HG02642 (cell line): ENCODE measurements around the gene VDAC2.
"Not testable (repeated sequence)": the region's sequence is repeated elsewhere in the genome, so short reads cannot be mapped to it uniquely, and the experiment has no call there.

ENCODE experiments used
- ATAC-seq: cut with Tn5 transposase; IDR thresholded peaks from one replicate; pipeline ENCODE4 v1.9.1; 2021; ENCODE audit warnings: mild to moderate bottlenecking; ENCODE audit not compliant: unreplicated experiment, poor library complexity

The VDAC2 gene

DNA sequence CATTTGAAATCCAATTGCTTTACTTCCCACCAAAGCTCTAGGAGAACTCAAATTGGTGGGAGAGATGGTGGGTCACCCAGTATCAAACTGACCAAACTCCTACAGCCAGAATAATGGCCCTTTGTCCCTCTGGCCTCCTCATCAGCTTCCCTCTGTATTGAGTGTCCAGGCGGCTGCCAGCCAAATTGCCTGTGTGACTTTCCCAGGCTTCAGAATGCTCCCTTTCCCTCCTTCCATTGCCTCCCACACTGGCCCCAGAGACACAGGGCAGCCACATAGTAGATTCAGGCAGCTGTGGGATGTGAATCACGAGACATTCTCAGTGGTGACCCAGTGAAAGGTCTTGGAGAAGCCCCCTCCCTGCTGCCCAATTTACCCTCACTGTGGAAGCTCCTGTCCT, 12.7 kb upstream of the VDAC2 start:
- no peak for ATAC-seq

DNA sequence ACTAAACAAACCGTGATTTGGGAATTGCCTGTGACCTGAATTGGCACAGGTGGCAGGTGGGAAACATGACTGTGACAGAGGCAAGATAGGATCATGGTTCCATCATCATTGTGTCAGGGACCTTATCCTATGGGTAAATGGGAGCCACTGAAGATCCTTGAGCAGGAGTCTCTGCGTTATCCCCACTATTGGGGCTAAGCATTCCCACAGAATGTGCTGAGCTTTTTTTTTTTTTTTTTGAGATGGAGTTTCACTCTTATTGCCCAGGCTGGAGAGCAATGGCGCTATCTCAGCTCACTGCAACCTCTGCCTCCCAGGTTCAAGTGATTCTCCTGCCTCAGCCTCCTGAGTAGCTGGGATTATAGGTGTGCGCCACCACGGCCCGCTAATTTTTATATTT, 10.6 kb upstream of the VDAC2 start:
- ATAC-seq: not testable (repeated sequence)

DNA sequence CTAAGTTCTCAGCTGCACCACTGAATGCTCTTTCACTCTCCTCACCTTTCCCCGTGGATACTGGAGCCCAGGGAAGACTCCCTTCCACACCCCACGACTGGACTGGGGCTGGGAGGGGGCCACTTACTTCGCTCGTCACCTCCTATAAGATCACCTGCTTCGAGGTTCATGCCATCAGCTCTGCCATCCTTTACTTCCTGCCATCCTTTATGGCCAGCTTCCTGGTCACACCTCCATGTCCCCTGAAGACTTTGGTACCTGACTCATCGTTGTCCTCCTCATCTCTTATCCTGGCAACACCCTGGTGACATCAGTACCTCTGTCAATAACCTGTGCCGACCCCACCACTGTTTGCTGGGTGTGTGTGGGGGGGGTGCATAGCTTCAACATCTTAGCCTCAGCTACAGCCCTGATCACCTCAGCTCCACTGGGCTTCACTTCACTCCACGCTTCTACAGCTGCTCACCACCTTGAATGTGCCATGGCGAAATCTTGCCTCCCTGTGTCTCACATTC, 8.7 kb upstream of the VDAC2 start:
- no peak for ATAC-seq

DNA sequence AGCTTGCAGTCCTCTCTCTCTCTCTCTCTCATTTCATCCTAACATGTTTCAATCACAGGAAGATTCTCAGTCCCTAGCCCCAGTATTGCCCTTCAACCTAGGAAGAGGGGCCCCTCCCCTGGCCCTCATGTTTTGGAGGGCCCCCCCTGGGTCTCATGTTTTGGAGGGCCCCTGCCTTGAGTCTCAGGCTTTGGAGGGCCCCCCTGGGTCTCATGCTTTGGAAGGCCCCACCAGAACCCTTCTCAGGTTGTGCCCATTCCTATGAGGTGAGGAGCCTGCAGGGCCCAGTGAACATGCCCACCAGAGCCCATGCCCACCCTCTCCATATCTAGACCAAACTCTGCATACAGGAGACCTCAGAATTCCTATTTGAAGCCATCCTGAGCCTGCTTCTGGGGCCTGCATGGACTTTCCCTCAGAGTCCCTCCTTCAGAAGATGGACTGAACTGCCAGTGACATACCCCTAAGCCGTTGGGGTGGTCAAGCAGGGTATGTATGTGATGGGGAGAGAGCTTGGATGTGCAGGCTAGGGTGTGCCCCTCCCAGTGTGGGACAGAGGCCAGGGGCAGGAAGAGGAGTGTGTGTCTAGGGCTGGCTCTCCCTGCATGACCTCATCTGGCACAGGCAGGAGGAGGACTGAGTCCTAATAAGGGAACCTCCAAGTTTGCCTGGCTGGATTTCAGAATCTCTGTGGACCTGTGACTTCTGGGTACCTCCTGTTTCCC, 8.1 kb upstream of the VDAC2 start:
- ATAC-seq: no peak

DNA sequence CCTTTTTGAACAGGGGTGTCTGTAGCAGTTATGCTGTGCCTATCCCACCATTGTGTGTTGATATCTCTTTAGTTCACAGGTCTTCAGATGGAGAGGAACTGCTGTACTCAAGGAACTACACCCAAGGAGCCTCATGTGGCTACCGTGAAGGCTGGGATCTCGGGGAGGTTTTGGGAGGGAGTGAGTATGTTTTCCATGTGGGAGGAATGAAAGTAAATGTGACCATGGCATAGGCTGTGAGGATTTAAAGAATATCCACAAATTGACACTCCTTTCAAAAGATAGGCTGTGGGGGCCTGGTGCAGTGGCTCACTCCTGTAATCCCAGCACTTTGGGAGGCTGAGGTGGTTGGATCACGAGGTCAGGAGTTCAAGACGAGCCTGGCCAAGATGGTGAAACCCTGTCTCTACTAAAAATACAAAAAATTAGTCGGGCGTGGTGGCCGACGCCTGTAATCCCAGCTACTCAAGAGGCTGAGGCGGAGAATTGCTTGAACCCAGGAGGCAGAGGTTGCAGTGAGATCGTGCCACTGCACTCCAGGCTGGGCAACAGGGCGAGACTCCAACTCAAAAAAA, 7.5 kb upstream of the VDAC2 start:
- not testable (repeated sequence) for ATAC-seq

DNA sequence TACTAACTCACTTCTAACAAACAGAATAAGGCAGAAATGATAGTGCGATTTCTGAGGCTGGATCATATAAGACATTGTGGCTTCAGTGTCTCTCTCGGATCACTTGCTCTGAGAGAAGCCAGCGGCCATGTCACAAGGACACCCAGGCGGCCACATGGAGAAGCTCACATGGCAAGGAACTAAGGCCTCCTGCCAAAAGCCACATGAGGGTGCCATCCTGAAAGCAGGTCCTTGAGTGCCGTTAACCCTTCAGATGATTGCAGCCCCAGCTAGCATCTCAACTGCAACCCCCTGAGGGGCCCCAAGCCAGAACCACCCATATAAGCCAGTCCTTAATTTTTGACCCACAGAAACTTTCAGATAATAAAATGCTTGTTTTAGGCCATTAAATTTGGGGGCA, 6.9 kb upstream of the VDAC2 start:
- no peak for ATAC-seq

DNA sequence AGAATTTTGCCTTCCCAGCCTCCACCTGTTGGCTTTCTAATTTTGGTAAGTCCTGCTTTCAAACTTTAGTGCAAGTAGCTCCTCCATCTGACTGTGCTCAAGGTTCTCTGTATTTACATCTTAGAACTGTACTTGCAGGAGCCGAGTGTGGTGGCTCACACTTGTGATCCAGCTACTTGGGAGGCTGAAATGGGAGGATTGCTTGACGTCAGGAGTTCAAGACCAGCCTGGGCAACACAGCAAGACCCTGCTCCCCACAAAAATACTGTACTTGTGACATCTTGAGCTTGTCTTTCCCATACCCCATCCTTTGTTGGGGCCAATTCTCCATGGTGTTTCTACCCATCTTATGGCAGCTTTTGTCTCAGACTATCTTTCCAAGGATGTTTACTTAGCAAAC, 4.7 kb upstream of the VDAC2 start:
- no peak for ATAC-seq

DNA sequence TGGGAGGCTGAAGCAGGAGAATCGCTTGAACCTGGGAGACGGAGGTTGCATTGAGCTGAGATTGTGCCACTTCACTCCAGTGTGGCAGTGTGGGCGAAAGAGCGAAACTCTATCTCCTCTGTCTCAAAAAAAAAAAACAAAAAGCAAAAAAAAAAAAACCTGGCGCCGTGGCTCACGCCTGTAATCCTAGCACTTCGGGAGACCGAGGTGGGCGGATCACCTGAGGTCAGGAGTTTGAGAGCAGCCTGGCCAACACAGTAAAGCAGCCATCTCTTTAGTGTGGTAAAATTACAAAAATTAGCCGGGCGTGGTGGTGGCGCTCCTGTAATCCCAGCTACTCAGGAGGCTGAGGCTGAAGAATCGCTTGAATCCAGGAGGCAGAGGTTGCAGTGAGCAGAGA, 4.0 kb upstream of the VDAC2 start:
- ATAC-seq: not testable (repeated sequence)

DNA sequence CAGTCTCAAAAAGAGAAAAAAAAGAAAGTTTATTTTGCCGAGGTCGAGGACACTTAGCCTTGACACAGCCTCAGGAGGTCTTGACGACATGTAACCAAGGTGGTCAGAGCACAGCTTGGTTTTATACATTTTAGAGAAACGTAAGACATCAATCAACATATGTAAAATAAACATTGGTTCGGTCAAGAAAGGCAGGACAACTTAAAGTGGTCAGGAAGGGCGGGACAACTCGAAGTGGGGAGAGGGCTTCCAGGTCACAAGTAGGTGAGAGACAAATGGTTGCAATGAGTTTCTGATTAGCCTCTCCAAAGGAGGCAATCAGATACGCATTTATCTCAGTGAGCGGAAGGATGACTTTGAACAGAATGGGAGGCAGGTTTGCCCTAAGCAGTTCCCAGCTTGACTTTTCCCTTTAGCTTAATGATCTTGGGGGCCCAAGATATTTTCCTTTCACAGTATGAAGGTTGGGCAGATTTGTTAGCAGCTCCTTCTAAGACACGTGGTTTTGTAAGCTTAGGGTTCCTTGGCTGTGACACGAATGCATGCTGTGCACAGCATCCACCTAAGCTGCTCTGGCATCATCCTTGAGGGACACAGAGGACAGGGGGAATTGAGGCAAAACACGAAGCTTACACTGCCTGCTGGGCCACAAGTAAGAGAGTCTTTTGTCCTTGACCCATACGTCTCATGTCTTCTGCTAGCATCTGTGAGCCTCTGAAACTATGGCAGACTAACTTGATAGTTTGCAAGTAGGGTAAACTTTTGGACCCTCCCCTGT, 3.3 kb upstream of the VDAC2 start:
- no peak for ATAC-seq

DNA sequence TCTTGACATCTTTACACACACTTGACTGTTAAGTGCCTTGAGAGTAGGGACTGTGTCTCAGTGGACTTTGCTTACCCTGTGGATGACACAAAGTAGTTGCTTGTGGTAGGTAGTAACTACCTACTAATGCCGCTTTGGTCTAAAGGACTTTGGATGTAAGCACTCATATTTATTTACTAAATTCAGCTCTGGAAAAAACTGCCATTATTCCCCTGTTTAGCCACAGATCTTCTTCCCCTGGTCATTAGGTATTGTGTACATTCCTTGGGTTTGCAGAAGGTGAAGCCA, 2.8 kb upstream of the VDAC2 start:
- no peak for ATAC-seq

DNA sequence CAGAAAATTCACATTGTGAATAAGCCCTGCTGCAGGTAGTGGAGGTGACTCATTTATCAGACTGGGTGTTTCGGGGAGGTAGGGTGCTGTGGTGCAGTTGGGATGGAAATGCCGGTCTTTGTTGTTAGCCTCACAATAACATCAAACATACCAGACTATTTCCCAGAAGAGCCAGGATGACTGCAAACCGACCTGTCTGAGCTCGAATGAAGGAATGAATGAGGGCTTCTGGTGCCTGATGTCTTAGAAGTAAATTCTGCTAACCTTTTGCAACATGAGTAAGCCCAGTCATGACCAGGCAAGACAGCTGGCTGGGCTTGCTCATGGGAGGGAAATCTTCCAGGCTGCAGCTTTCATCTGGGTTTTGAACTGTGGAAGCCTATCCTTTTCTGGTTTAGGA, 2.4 kb upstream of the VDAC2 start:
- no peak for ATAC-seq

DNA sequence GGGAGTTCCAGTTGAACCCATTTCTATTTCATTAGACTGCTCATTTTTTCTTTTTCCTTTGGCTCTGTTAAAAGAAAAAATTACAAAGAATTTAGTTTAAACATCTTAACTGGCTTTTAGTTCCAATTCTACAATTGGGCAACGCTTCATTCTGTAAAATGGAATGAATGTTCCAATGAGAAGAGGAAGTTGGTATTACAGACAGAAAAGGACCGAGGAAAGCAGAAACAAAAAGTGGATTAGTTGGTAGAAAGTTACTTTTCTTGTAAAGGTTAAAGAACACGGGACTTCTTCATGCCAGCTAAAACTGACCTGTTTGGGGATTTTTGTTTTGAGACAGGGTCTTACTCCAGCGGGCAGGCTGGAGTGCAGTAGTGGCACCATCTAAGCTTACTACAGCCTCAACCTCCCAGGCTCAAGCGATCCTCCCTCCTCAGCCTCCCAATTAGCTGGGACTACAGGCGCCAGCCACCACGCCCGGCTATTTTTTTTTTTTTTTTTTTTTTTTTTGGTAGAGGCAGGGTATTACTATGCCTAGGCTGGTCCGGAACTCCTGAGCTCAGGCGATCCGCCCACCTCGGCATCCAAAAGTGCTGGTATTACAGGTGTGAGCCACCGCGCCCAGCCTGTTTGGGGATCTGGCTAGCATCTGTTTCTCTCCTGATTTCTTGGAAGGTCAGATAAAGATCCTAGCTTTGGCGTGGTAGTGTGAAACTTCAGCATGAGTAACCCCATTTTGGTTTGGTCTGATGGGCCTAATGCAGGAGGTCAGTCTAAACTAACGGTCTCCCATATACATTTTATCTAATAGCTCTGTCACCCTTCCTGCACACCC, 1.3 kb upstream of the VDAC2 start:
- no peak for ATAC-seq

DNA sequence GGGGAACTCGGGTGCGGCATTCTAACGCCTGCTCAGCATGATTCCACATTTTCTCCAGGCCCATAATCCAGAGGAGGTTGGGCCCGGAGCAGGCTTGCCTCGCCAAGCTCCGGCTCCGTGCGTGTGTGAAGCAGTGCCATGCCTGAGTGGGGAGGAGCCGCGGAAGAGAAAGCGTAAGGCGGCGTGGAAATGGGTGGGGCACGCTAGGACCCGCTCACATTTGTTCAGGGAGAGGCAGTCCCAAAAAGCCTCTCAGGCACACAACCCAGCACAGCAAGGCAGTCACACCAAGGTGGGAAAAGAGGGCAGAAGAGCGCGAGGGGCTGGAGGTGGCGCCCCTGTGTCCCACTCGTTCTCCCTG, 695 bp upstream of the VDAC2 start:
- peak; percentile 66 for ATAC-seq

DNA sequence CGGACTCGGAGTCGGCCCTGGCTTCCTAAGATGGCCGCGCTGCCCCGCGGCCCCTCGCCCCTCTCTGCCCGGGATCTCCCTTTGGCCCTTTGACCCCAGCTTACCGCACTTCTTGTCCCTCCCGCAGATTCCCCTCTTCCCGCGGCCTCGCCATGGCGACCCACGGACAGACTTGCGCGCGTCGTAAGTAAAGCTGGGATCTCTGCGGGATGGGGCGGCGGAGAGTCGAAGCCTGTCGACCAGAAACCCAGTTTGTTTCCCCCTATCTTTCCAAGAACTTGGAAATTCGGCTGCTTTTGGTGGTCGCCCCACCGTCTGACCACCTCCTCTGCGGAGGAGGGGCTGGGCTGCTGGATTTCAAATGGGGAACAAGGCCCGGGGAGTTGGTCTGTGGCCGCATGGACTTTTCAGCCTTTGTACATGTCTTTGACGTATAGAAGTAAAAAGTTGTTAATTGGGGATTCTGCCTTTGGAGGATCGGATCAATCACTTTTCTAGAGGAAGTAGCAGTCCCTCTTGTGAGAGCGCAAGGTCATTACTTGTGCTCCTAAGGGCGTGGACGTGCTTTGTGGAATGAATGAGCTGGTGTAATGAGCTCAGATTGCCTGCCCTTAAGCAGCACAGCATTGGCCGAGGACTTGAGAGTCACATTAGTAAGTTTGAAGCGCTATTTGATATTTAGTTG, 553 bp downstream of the VDAC2 start:
- no peak for ATAC-seq

DNA sequence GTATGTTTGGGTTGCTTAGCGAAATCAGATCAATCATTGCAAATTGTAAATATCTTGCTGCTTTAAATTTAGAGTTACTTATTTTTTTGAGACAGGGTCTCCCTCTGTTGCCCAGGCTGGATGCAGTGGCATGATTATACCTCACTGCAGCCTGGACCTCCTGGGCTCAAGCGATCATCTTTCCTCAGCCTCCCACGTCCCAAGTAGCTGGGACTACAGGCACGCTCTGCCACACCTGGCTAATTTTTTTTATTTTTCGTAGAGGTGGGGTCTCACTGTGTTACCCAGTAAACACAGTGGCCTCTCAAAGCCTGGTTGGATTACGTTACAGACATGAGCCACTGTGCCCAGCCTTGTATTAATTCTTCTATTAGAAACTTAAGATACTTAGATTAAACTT, 1.7 kb downstream of the VDAC2 start:
- ATAC-seq: no peak

DNA sequence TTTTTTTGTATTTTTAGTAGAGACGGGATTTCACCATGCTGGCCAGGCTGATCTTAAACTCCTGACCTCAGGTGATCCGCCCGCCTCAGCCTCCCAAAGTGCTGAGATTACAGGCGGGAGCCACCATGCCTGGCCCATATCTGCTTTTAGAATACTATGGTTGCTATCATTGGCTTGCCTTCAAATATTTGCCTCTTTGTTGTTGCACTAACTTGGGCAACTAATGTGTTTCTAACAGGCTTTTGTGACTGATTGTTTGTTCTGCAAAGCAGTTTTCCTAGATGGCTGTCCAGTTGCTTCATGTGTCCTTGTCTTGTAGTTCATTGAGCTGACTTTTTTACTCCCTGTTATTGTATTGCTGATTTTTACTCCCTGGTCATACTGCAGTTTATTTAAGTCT, 9.7 kb downstream of the VDAC2 start:
- ATAC-seq: no peak

DNA sequence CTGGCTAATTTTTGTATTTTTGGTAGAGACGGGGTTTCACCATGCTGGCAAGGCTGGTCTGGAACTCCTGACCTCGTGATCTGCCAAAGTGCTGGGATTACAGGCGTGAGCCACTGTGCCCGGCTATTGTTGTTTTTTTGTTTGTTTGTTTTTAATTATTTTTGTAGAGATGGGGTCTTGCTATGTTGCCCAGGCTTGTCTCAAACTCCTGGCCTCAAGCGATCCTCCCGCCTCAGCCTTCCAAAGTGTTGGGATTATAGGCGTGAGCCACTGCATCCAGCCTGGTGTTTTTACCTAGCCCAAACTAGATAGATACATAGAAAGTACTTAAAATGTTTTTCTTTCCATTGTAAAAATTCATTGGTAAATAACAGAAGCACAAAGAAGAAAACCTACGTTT, 10.9 kb downstream of the VDAC2 start:
- ATAC-seq: not testable (repeated sequence)

DNA sequence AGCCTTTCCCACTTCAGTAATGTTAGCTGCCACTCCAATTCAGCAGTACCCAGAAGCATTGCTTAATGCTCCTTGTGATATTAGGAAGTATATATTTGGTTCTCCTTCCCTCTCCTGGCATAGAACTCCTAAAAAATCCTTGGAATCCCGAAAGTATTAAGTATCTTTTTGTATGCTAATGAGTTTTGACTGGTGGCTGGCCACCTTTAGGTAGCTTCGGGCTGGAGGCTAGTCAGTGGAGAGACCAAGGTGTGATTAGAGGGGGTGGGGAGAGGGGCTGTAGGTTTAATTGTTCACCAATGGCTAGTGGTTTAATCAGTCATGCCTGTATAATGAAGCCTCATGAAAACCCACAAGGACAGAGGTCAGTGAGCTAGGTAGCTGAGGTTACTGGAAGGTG, 12.9 kb downstream of the VDAC2 start:
- no peak for ATAC-seq

DNA sequence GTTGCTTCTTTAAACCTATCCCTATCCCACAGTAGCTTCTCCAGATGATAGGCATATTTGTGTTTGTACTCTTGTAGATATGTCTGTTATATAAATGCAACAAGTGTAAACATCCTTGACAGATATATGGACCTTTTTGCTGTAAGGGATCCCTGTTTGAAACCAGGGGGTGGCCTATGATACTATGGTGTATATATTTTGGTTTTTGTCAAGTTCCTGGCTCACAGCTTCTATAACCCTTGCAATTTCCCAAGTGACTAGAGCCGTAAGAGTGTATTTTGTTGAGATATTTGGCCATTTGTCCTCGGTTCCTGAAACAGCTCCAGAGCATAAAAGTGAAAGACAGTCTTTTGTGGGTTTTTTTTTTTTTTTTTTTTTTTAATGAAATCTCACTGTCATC, 15.5 kb downstream of the VDAC2 start:
- ATAC-seq: no peak

DNA sequence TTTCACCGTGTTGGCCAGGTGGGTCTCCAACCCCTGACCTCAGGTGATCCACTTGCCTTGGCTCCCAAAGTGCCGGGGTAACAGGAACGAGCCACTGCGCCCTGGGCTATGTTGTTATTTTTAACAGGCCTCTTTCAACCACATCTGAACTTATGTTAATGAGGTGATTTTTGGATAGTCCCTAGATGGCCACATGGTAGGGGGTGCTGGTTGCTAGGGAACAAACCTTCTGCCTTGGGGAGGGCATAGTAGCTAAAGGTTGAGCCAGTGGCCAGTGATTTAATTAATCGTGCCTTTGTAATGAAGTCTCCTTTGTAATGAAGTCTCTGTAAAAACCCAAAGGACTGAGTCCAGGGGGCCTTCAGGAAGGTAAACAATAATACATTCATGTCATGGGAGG, 16.1 kb downstream of the VDAC2 start:
- ATAC-seq: no peak
